GM21737 (cell line): ENCODE data around the gene XRCC3.

Source experiments
- ATAC-seq: cut with Tn5 transposase; IDR thresholded peaks from one replicate; pipeline ENCODE4 v1.9.1; 2021; ENCODE audit warnings: mild to moderate bottlenecking, moderate library complexity; ENCODE audit not compliant: unreplicated experiment

XRCC3 gene

DNA sequence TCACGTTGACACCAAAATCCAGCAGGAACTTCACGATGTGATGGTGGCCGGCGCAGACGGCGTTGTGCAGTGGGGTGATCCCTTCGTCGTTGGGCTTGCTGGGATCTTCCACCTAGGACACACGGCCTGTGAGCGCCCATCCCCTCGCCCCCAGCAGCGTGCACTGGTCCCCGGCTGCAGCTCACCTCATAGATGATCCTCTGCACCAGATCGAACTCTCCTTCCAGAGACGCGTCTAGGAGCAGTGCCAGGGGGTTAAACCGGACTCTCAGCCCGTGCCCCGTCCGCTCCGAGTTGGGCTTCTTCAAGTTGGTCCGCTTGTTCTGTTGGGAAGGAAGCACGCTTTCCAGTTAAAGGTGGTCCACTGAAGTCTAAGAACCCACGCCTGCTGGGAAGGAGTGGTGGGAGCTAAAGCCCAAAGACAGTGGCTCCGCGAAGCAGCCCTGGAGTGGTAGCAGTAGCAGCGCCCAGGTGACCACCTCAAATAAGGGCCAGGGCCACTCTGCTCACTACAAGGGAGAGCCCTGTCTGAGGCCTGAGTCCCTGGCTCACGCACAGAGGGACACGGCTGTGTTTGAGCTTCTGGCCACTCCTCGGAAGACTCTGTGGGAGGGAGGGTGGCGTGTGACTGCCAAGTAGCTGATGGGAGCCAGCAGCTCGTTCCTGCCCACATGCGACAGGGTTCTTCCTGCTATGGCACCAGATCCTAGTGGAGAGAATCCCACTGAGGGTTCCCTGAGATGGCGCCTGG is 23.6 kb upstream of the XRCC3 start:
- no peak for ATAC-seq

DNA sequence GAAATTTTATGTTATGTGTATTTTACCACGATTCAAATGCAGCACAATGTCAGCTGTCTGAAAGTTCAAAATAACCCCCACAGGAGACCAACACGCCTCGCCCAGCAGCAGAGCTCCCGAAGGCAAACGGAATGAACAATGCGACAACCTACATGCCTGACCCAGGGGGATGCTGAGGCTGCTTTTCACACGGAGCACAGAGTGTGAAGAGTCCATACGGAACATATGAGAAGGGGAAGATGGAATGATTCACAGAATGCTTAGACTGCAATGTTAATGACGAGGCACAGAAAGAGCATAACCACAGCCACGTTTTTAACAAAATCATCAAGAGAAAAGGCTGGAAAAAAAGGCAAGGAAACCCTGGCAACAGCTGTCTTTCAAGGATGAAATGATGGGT is 22.9 kb upstream of the XRCC3 start:
- no peak for ATAC-seq

DNA sequence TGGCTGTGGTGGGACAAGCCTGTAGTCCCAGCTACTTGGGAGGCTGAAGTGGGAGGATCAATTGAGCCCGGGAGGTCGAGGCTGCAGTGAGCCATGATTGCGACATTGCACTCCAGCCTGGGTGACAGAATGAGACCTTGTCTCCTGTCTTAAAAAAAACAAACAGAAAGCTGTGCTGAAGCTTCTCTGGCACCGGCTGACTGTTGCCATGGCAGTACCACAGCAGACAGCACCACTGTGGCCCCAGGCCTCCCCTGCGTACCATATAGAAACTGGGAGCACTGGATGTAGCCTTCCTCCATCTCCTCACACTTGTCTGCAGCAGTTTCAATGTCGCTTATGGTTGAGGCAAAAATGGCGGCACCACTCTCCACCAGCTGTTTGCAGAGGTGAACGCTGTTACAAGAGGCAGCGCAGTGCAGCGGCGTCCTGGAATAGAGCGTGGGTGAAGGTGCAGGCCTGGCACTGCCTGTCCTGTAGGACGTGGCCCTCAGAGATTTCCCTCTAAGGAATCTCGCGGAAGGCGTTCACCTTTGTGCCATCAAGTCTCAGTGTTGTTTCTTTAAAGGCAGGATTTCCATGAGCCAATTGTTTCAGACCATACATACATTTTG is 22.3 kb upstream of the XRCC3 start:
- no peak for ATAC-seq

DNA sequence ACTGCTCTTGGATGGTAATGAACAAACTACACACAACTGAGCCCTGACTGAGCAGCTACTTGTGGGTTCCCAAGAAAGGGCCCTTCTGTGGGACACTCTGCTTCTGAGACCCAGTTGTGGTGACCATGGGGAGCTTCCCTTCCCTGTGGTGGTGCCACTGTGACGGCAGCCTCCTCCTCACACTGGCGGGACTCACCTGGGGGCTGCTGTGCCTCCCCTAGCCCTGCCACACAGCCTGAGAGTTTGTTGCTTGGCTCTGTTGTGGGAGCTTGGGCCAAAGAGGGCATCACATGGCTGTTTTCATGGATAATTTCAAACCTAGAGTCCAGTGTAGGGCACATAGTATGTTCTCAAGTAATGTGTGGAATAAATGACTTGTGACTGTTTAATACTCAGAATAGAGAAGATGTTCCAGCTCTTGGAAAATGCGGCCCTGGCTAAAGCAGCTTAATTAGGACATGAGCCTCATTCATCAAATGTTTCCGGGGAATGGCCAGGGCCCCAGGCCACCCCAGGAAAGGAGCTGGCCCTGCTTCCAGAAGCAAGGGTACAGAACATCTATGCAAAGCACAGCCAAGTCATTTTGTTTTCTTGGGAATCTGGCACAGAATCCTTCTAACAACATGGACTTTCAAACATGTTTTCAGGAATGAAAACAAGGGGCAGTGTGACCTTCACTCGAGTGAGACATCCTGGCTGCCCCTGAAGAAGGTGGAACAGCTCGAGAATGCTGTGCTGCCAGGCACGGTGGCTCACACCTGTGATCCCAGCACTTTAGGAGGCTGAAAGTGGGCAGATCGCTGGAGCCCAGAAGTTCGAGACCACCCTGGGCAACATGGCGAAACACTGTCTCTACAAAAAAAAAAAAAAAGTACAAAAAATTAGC is 21.5 kb upstream of the XRCC3 start:
- ATAC-seq = no peak

DNA sequence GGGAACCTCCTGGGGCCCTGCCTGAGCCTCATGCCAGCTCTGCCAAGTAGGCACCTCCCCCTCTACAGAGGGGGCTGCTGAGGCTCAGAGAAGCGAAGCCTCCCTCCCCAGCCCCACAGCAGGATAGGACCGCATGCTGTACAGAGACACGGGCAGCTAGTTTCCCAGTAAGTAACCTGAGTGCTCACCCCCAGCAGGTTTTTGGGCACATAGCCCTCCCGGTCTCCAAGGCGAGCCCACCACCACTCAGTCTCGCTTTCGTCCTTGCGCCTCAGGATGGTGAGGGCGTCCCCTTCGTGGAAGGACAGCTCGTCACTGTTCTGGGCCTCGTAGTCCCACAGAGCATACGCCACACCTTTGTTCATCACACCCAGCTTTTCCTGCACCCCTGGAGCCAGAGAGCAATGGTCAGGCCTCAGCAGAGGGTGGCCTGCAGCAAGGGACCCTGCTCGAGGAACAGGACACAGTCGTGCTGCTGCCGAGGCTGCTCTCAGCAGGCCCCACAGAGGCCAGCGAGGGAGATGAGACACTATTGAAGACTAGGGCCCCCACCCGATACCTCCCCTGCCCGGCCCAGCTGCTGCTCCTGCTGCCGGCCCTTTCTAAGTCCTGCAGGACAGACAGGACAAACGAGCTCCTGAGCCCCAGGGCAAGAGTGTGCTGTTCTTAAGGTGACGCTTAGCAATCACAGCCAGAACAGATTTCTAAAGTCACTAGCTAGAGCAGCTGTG is 20.7 kb upstream of the XRCC3 start:
- ATAC-seq = no peak

DNA sequence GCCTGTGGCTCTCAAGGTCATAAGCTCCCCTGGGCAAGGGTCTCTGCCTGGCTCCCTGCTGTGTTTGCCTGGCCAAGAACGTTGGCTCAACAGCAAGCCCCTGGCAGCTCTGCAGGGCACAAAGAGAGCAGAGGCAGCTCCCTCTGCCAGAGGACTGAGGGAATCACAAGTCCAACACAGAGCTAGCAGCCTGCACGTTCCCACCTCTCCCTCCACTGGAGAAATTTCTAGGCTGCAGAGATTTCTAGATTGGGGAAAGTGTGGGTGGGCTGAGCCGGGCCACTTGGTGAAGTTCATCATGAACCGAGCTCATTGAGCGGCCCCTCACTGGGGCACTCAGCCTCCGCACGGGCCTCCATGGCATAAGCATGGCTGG is 20.2 kb upstream of the XRCC3 start:
- no peak for ATAC-seq

DNA sequence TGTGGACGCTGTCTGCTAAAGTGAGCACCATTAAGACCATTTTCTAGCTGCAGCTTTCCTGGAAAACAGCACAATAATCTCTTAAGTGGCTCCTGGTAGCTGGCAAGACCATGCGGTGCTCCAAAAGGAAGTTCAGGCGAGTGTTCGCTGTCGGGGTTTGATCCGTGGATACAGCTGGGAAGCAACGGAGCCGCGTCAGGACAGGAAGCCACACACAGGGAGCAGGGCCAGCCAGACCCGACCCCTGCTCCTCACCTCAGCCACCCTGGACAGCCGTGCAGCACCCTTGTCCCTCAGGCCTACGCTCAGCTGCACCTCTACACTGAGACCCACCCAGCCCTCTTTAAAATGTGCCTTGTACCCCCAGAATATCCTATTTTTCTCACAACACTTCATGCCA is 19.8 kb upstream of the XRCC3 start:
- no peak for ATAC-seq

DNA sequence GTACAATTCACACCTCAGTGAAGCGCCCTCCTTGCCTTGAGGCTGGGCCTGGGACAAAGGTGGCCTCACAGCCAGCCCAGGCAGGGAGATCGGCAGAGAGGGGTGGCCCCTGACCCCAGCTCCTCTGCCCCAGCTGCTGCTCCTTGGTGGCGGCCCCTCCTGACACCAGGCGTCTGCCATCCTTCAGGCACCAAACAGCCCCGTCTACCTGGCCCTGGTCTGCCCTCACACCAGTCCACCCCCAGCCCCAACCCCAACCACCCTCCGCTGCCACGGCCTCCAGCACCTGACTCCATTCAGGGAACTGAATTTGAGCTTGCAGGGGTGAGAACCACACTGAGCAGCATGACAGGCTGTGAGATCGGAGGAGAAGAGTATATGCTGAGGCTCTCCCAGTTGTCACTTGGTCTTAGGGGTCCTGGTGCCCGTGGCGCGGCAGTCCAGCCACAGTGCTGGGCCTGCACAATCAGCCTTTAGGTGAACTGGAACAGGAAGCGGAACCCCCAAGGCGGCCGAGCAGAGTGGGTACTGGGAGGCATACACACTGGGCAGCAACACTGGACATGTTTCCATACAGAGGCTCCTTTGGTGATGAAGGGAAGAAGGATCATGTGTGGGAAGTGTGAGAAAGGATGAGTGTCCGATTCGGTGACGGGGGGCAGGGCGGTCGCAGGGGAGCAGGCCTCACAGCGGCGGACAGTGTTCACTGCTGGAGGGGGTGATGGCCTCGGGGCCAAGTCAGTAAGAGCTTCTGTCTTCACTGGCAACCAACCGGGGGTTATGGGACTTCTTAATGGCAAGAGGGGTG is 19.0 kb upstream of the XRCC3 start:
- no peak for ATAC-seq

DNA sequence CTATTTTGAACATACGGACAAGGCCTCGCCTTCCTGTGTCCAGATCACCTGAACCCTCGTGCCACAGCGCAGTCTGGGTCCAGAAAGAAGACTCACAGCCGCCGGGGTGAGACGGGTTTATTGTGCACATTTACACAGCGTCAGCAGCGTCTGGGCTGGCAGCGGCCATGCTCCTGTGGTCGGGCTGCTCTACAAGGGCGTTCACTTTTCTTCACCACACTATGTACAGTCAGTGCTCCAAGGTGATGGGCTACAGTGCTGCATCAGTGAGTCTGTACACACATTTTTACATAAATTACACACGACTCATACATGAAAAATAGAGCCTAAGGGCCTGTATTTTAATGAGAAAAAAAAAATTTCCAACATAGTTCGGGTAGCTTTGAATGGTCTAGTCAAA is 18.4 kb upstream of the XRCC3 start:
- no peak for ATAC-seq

DNA sequence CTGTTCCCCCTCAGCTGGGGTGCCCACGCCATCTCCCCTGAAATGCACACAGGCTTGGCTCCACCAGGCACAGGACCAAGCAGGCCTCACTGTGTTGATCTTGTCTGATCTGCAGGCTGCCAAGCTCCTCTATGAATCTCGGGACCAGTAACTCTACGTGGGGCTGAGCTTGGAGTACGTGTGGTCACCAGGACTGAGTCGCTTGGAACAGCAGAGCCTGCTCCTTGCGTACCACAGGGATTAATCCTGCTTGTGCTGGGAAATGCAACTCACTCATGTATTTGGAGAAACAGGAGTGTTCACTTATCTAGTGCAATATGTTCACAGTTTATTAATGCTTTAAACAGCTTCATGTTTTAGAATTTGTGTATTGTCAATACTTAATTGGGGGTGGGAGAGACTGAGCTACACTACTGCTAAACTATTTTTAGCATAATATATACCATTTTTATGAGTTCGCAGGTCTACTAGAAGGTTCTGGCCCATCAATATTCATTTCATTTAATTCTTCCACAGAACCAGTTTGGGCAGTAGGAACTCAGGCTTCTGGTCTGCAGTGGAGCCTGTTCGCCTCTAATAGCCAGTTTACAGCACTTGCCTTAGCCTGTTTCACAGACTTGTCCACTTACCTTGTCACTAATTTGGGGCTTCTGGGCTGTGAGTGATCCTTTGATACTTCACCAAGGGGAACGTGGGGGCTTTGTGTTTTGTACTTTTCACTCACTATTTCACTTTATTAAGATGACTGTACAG is 17.8 kb upstream of the XRCC3 start:
- ATAC-seq = no peak

DNA sequence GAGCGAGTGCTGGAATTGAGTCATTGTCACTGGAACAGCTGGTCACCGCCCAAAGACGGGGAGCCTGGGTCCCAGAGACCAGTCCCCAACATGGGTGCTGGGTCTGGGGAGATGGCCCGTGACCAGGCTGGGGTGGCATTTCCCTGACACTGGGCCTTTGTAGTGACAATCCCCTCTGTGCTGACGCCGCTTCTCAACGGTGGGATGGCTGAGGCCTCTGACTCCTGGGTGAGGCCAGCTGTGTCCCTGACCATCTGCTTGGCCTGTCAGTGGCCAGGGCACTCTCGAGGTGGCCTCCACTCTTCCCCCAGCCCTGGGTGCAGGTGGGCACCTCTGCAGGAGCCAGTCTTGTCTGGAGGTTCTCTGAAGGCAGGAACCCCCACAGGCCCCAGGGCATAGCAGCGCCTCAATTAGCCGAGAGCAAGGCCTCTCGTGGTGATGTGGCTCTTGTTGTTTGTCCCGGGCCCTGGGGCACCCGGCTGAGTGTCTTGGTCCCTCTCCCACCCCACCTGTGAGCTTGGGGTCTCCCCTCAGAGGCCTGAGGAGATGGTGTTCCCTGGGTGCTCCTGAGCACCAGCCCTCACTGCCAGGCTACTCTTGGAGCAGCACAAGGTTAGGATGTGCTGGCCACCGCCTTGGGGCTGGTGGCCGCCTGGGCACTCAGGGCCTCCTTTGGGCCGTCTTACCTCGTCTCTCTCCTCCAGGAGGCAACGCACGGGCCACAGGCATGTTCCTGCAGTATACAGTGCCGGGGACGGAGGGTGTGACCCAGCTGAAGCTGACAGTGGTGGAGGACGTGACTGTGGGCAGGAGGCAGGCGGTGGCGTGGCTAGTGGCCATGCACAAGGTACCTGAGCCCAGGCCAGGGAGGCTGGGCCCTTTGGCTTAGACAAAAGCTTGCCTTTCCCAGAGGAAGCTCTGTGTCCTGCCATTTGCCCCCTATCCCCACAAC is 16.9 kb upstream of the XRCC3 start:
- no peak for ATAC-seq

DNA sequence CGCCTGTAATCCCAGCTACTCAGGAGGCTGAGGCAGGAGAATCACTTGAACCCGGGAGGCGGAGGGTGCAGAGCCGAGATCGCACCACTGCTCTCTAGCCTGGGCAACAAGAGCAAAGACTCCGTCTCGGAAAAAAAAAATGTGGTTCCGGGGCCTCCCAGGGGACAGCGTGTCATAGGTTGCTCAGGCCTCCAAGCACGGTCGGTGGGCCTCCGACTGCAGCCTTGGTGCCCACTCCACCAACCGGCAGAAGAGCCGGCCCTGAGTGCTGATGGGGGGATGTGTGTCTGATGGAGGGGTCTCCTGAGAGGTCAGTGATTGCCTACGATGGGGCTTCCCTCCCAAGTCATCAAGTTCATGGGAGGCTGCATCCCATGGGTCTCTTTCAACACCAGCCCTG is 16.2 kb upstream of the XRCC3 start:
- ATAC-seq = no peak

DNA sequence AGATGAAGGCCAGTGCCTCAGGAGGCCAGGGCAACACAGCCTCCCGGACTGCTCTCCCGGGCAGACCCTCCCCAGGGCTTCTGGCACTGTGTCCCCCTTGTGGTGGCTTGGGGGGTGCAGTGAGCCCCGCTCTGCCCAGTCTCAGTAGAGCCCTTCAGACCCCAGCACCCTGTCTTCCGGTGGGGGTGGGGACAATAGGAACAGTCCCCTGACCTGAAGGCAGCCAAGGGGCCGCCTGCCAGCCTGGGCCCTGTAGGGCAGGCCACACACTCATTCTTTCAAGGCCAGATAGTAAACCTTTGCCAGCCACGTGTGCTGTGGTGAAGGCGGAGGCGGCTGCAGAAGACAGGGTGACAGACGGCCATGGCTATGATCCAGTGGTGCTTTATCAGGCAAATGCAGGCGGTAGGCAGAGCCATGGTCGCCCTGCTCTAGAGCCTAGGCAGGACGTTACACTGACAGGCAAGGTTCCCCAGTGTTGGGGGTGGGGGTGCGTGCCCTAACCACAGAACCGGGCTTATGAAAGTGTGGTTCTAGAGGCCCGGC is 15.3 kb upstream of the XRCC3 start:
- no peak for ATAC-seq

DNA sequence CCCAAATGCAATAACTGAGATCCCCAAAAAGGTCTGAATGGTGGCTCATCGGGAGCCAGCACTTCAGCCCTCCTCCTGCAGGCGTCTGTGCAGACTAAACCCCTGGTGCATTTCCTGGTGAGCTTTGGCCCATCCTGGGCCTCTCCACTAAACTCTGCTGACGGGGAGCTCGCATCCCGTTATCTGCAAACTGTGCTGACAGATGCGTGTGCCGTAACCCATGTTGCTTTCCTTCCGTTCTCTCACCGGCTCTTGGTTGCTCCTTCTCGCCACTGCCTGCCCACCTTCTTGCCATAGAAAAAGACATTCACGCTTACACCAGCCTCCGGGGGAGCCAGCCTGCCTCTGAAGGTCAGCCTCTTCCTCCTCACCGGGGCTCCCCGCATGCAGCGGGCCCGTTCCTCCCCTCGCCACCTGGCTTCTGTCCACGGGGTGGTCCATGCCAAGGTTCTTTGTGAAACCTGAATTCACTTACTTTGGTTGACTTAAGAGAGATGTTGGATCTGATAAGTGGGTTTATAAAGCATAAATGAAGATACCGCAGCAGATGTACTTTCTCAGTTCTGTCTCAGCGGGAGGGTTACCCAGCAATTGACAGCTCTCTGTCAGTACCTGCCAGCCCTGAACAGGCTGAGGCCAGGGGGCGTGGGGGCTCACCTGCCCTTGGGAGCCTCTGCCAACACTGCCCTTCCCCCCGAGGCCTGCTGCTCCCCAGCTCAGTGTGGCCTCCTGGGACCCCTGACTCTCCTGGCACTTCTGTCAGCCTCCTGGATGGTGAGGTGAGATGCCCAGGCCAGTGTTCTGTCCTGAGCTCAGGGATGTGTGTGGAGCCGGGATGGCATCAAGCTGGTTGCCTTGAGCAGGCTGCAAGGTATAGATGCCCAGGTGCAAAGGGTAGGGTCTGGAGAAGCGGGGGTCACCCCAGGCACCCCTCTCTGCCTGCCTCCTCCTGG is 14.5 kb upstream of the XRCC3 start:
- ATAC-seq = no peak

DNA sequence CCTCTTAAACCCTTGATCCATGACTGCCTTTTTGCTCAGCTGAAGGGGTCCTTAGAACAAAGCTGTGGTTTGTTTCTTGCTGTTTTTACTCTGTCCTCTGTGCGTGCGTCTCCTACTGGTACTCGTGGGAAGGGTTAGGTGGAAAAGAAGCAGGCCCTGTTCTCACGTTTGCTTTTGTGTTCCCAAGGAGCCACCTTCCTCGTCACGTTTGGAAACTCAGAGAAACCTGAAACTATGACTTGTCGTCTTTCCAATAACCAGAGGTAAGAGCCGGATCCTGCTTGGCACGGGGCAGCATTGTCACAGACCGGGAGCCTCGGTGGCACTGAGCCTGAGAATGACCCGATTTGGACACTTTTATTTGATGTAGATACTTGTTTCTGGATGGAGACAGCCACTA is 13.5 kb upstream of the XRCC3 start:
- no peak for ATAC-seq

DNA sequence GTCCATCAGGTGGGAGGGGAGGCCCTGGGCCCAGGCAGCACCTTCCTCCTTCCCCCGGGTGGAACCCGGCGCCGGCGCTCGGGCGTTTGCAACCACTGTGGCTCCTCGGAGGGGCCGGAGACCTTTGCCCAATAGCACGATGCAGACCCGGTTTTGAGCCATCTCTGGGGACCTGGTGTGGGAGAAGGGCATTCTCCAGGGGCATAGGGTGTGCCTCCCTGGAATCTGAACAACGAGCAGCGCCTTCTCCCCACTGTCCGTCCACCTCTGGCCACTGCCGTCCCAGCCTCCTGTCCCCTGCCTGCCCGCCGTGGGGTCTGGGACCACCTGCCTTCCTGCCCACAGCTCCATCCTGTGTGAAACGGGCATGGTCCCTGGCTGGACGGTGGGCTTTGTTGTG is 12.9 kb upstream of the XRCC3 start:
- ATAC-seq = no peak

DNA sequence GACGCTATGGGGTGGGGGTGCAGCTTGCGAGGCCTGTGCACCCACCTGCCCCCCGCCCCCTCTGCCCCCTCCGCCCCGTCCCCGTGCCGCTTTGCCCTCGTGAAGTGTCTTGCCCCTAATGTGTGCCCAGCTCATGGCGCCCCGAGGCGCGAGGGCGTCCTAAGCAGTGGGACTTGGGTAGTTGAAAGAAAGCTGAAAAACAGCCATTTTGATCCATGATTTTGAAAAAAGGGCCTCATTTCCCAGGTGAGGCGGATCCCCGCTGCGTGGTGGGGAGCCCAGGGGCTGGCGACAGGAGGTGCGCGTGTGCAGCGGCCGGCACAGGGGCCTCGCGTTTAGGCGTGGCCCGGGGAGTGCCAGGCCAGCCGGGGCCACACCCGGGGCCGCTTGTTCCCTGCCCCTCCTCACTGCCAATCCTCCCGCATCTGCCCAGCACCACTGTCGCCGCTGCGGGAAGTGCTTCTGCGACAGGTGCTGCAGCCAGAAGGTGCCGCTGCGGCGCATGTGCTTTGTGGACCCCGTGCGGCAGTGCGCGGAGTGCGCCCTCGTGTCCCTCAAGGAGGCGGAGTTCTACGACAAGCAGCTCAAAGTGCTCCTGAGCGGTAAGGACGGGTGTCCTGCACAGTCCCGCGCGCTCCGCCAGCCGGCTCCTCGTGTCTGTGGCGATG is 12.2 kb upstream of the XRCC3 start:
- ATAC-seq = no peak
